GM12892 (cell line): ENCODE data around the gene GAD1.

Experiments used
- POLR2A ChIP-seq: IDR thresholded peaks from 2 replicates; pipeline ENCODE4 v1.6.1; 2011; ENCODE audit warnings: low read depth, low read length, control low read depth
- POLR2AphosphoS5 ChIP-seq: IDR thresholded peaks from 2 replicates; pipeline ENCODE4 v1.6.1; 2011; ENCODE audit warnings: low read depth, low read length, control low read depth

DNA sequence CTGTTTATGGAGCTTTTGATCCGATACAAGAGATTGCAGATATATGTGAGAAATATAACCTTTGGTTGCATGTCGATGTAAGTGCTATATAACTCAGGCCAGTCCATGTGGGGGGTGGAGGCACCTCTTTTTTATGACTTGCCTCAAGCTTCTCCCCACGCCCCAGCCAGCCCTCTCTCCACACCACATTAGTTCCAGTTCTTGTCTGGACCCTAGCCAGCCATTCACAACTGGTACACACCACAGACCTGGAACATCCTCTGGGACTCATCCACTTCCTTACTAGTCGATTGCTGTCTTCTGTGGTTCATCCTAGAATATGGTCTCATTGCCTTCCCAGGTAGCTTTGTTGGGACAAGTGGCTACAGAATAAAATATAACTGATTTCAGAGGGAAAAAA lies 31.0 kb downstream of the GAD1 start:
- TF ChIP-seq POLR2AphosphoS5 (no peak), POLR2A (no peak)
